ACHN (cell line): Measurements from ENCODE around the gene C8A.

Experiments used
- DNase-seq: peaks from one replicate; pipeline ENCODE4 v3.0.0-alpha.2; 2015
- in situ Hi-C: cut with HindIII; loops from 2 replicates; pipeline ENCODE4 v1.10.0; 2017; ENCODE audit warnings: low sequenced_read_pairs, low pct_ligation_motif_present, low pct_unique_long_range_greater_than_20kb

C8A gene

GRCh38 chr1:56911098-56911938 lies 56.7 kb downstream of the C8A start:
- in situ Hi-C loops: no loop called here
- DNase-seq: no peak

GRCh38 chr1:56912325-56912724 lies 57.7 kb downstream of the C8A start:
- no peak for DNase-seq
- in situ Hi-C loops: no loop called here

GRCh38 chr1:56915960-56916359 lies 61.4 kb downstream of the C8A start:
- no peak for DNase-seq
- in situ Hi-C loops: no loop called here

- in situ Hi-C loops: no loop called here
- no peak for DNase-seq
Observed at GRCh38 chr1:56916630-56917029, 62.0 kb downstream of the C8A start.

- DNase-seq: no peak
- in situ Hi-C loops: no loop called here
Observed at GRCh38 chr1:56917356-56917755, 62.8 kb downstream of the C8A start.

- in situ Hi-C loops: no loop called here
- no peak for DNase-seq
Observed at GRCh38 chr1:56920591-56921001, 66.0 kb downstream of the C8A start.

- DNase-seq: no peak
- in situ Hi-C loops: no loop called here
Observed at GRCh38 chr1:56921479-56921878, 66.9 kb downstream of the C8A start.

- DNase-seq: no peak
- in situ Hi-C loops: no loop called here
Observed at GRCh38 chr1:56922070-56922469, 67.5 kb downstream of the C8A start.

- no peak for DNase-seq
- in situ Hi-C loops: no loop called here
Observed at GRCh38 chr1:56922507-56922906, 67.9 kb downstream of the C8A start.

GRCh38 chr1:56923201-56923600 lies 68.6 kb downstream of the C8A start:
- no peak for DNase-seq
- in situ Hi-C loops: no loop called here

- DNase-seq: no peak
- in situ Hi-C loops: no loop called here
Observed at GRCh38 chr1:56924116-56924515, 69.5 kb downstream of the C8A start.

- no peak for DNase-seq
- in situ Hi-C loops: no loop called here
Observed at GRCh38 chr1:56925193-56925592, 70.6 kb downstream of the C8A start.

- in situ Hi-C loops: no loop called here
- DNase-seq: no peak
Observed at GRCh38 chr1:56927171-56927570, 72.6 kb downstream of the C8A start.

- in situ Hi-C loops: no loop called here
- no peak for DNase-seq
Observed at GRCh38 chr1:56927986-56928385, 73.4 kb downstream of the C8A start.

- in situ Hi-C loops: no loop called here
Observed at GRCh38 chr1:56929492-56929891, 74.9 kb downstream of the C8A start.

GRCh38 chr1:56931211-56931610 lies 76.6 kb downstream of the C8A start:
- in situ Hi-C loops: no loop called here
- DNase-seq: no peak

More at GRCh38 chr1:56929492-56929891, 74.9 kb downstream of the C8A start:
- no peak for DNase-seq

GRCh38 chr1:56931686-56932085 lies 77.1 kb downstream of the C8A start:
- in situ Hi-C loops: no loop called here
- DNase-seq: no peak

- no peak for DNase-seq
- in situ Hi-C loops: no loop called here
Observed at GRCh38 chr1:56933161-56933560, 78.6 kb downstream of the C8A start.

- in situ Hi-C loops: no loop called here
- no peak for DNase-seq
Observed at GRCh38 chr1:56933606-56934005, 79.0 kb downstream of the C8A start.

GRCh38 chr1:56934430-56935060 lies 79.9 kb downstream of the C8A start:
- DNase-seq: no peak
- in situ Hi-C loops: no loop called here
